ENCODE results near the gene COL5A3. TPM values are rescaled to one million over a fixed set of nuclear protein-coding genes. Genes with fewer than 3 reads are reported as not detected.

COL5A3 gene
- total and polyA plus RNA-seq, 12 donors = 0.61 to 26.2 (median 6.8) TPM

DNA sequence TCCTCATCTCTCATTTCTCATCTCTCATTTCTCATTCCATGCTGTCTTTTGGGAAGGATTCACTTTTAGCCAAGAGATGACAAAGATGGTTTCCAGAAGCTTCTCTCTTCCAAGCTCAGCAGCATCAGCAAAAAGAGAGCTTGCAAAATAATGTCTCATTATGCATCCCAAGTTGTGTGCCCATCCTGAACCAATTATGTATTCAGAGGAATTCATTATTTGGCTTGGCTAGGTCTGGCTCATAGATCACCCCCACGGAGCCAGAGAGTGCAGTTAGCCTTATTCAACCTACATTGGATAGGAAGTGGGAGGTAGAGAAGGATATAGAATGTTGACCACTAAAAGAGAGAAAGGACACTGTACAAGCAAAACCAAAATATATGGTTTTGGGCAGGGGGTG, 68.6 kb downstream of the COL5A3 start:
- Histone ChIP-seq H3K4me1 (replicated peaks in 1 of 2) (peaks cover 13 to 14% of the 10 kb centered on the region in 2 donors), H3K27ac (no peak overlapping the region), H3K27me3 (no peaks in the 10 kb centered on the region), H3K9me3 (replicated peaks in 1 of 3) (no peaks in the 10 kb centered on the region), H3K4me3 (no peak overlapping the region), H3K36me3 (replicated peaks in 1 of 2) (no peaks in the 10 kb centered on the region)
- 68 to 77% (median 75%) methylated on average over 1 of the region's 1 CpG for WGBS, 4 donors
- TF ChIP-seq, protein P1, sequence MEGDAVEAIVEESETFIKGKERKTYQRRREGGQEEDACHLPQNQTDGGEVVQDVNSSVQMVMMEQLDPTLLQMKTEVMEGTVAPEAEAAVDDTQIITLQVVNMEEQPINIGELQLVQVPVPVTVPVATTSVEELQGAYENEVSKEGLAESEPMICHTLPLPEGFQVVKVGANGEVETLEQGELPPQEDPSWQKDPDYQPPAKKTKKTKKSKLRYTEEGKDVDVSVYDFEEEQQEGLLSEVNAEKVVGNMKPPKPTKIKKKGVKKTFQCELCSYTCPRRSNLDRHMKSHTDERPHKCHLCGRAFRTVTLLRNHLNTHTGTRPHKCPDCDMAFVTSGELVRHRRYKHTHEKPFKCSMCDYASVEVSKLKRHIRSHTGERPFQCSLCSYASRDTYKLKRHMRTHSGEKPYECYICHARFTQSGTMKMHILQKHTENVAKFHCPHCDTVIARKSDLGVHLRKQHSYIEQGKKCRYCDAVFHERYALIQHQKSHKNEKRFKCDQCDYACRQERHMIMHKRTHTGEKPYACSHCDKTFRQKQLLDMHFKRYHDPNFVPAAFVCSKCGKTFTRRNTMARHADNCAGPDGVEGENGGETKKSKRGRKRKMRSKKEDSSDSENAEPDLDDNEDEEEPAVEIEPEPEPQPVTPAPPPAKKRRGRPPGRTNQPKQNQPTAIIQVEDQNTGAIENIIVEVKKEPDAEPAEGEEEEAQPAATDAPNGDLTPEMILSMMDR (IDR thresholded peaks at IDR 0.05) = no peak
- TF ChIP-seq POLR2A (IDR thresholded peaks at IDR 0.05) = no peak
- intact Hi-C loops (cut with DNase I) = no loop called here
- DNase-seq = no peak

DNA sequence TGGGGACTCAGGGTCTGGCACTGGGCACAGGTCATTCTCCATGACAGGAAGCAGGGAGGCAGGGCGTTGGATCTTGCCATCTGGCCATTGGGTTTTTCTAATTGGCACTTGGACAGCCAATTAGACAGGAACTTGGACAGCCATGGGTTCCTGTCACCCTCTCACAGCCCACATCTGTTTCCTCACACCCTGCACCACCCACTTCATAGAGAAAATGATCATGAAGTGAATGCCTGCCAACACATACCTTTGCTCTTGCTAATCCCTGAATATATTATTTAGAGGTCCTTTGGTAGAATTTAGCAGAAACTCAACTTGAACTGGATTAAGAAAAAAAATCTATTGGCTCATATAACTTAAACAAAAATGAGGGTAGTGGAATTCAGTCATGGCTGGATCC, 69.1 kb downstream of the COL5A3 start:
- intact Hi-C loops (cut with DNase I) = no loop called here
- Histone ChIP-seq H3K9me3 (replicated peaks in 1 of 3) (no peaks in the 10 kb centered on the region), H3K4me1 (replicated peaks in 1 of 2) (peaks cover 15 to 16% of the 10 kb centered on the region in 2 donors), H3K4me3 (no peak overlapping the region), H3K36me3 (replicated peaks in 1 of 2) (no peaks in the 10 kb centered on the region), H3K27me3 (no peaks in the 10 kb centered on the region), H3K27ac (no peak overlapping the region)
- 61 to 92% (median 75%) methylated on average over 1 of the region's 1 CpG for WGBS, 4 donors
- TF ChIP-seq, protein P1 (IDR thresholded peaks at IDR 0.05) = no peak
- TF ChIP-seq POLR2A (IDR thresholded peaks at IDR 0.05) = no peak
- no peak for DNase-seq

DNA sequence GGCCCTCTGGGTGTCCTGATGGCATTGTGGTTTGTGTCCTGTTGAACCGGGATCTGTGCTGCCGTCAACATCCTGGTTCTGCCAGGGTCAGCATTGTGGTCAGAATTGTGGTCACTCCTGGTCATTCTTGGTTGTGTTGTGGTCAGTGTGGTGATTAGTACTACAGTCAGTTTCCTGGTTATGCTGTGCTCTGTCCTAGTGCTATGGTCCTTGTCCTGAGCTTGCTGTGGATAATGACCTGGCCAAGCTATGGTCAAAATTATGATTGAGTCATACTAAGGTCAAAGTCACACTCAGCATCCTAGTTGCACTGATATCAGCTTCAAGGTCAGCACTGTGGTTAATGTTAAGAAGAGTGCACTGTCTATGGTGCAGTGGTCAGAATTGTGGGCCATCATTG, 69.5 kb downstream of the COL5A3 start:
- DNase-seq = no peak
- intact Hi-C loops (cut with DNase I) = no loop called here
- Histone ChIP-seq H3K4me1 (replicated peaks in 1 of 2) (peaks cover 15 to 16% of the 10 kb centered on the region in 2 donors), H3K36me3 (replicated peaks in 1 of 2) (no peaks in the 10 kb centered on the region), H3K9me3 (replicated peaks in 1 of 3) (no peaks in the 10 kb centered on the region), H3K27ac (no peak overlapping the region), H3K4me3 (no peak overlapping the region), H3K27me3 (no peaks in the 10 kb centered on the region)
- 74 to 95% (median 80%) methylated on average over 2 of the region's 2 CpGs for WGBS, 4 donors
- no peak for TF ChIP-seq POLR2A (IDR thresholded peaks at IDR 0.05)
- TF ChIP-seq, protein P1 (IDR thresholded peaks at IDR 0.05) = no peak

DNA sequence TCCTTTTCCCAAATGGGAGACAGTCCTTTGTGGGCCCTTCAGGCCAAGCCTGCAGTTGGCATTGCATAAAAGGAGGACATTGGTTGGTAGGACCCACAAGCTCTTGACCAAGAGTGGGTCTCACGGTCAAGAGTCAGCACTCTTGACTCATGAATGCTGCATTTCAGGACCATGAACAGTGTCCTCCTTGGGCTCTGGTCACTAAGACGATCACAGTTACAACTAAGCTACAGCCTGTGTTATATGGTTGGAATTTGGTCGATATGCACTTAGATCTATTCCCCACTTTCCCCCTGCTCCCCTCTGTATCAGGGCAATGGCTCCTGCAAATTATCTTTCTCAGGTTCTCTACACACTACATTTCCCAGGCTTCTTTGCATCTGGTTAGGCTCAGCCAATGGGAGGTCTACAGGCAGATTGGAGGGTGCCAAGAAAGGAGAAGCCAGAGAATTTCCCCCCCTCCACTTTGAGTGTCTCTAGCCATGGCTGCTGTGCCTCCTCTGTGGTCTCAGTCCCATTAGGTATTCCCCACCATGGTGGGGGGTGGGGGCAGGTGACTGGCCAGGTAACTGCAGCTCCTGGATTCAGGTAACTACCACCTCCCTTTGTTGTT, 70.9 kb downstream of the COL5A3 start:
- intact Hi-C loops (cut with DNase I) = loop anchor here (5.0 to 10.0 kb wide), 4 partner anchors 58 to 315 kb away; partner anchors contain the start of genes EIF3G (in 1 of the 2), MRPL4 (in 1 of the 2) and P2RY11 (in 1 of the 2)
- peaks cover 18 to 20% of the 10 kb centered on the region in 2 donors for H3K4me1 ChIP-seq (replicated peaks in 1 of 2)
- WGBS, 4 donors = 60 to 82% (median 69%) methylated on average over 3 of the region's 3 CpGs
- no peaks in the 10 kb centered on the region for H3K9me3 ChIP-seq (replicated peaks in 1 of 3)
- no peak for DNase-seq
- H3K36me3 ChIP-seq (replicated peaks in 1 of 2) = no peaks in the 10 kb centered on the region
- H3K4me3 ChIP-seq = no peak overlapping the region
- TF ChIP-seq, protein P1 (IDR thresholded peaks at IDR 0.05) = no peak
- no peak for TF ChIP-seq POLR2A (IDR thresholded peaks at IDR 0.05)
- H3K27me3 ChIP-seq = no peaks in the 10 kb centered on the region
- H3K27ac ChIP-seq = no peak overlapping the region
